BJ (cell line): ENCODE data around the gene SLC12A1. TPM values are rescaled to one million over a fixed set of nuclear protein-coding genes. Genes with fewer than 3 reads are reported as not detected.

Experiments used
- CTCF ChIA-PET: fragments of 350-600 bp; formaldehyde crosslinking; extraction: SDS; loops from one replicate; lab custom pipeline; 2021; ENCODE audit warnings: antibody characterized with exemption, inconsistent platforms; lab: Yijun Ruan, JAX
- POLR2A ChIA-PET: fragments of 300-600 bp; sonication (Branson Sonifier 250); formaldehyde crosslinking; extraction: SDS; loops from one replicate; lab custom pipeline; 2021; ENCODE audit warnings: antibody characterized with exemption; lab: Charles Lee
- DNase-seq: peaks from one replicate; pipeline ENCODE4 v3.0.0-alpha.2; 2011; ENCODE audit warnings: low read depth
- H3K27me3 ChIP-seq: 2 replicates; pipeline ENCODE4 v1.6.0; 2011; ENCODE audit warnings: low read length; ENCODE audit not compliant: control insufficient read depth, insufficient read depth
- H3K36me3 ChIP-seq: 2 replicates; pipeline ENCODE4 v1.5.1; 2011; ENCODE audit warnings: low read length; ENCODE audit not compliant: control insufficient read depth, insufficient read depth
- H3K4me3 ChIP-seq: 2 replicates; pipeline ENCODE4 v1.5.1; 2011; ENCODE audit warnings: low read depth, mild to moderate bottlenecking, control low read depth, low read length
- CTCF ChIP-seq: IDR thresholded peaks from 2 replicates; pipeline ENCODE4 v1.5.1; 2011; ENCODE audit warnings: low read depth, mild to moderate bottlenecking, control low read depth, inconsistent platforms, low read length, moderate library complexity; ENCODE audit not compliant: insufficient read depth
- polyA plus RNA-seq: library from polyadenylated mRNA; depleted of rRNA; stranded (reverse); fragments of >200 nt; gene quantifications from 2 replicates; pipeline ENCODE4 v1.2.3, GENCODE V29; 2011

Gene SLC12A1
- polyA plus RNA-seq, 1 experiment, result not detected

GRCh38 chr15:48176957-48177356 lies 29.1 kb upstream of the SLC12A1 start:
- Histone ChIP-seq H3K27me3 (no peaks in the 10 kb centered on the region), H3K4me3 (peak overlapping the region; percentile 73), H3K36me3 (no peaks in the 10 kb centered on the region)
- DNase-seq, result no peak
- ChIA-PET POLR2A (no interaction called here), CTCF (no interaction called here)
- TF ChIP-seq CTCF, result no peak

- Histone ChIP-seq H3K4me3 (peak overlapping the region; percentile 73), H3K27me3 (no peaks in the 10 kb centered on the region), H3K36me3 (no peaks in the 10 kb centered on the region)
- DNase-seq, result no peak
- CTCF ChIA-PET, result no interaction called here
- TF ChIP-seq CTCF, result no peak
- POLR2A ChIA-PET, result no interaction called here
Observed at GRCh38 chr15:48177383-48177765, 28.7 kb upstream of the SLC12A1 start.

DNA sequence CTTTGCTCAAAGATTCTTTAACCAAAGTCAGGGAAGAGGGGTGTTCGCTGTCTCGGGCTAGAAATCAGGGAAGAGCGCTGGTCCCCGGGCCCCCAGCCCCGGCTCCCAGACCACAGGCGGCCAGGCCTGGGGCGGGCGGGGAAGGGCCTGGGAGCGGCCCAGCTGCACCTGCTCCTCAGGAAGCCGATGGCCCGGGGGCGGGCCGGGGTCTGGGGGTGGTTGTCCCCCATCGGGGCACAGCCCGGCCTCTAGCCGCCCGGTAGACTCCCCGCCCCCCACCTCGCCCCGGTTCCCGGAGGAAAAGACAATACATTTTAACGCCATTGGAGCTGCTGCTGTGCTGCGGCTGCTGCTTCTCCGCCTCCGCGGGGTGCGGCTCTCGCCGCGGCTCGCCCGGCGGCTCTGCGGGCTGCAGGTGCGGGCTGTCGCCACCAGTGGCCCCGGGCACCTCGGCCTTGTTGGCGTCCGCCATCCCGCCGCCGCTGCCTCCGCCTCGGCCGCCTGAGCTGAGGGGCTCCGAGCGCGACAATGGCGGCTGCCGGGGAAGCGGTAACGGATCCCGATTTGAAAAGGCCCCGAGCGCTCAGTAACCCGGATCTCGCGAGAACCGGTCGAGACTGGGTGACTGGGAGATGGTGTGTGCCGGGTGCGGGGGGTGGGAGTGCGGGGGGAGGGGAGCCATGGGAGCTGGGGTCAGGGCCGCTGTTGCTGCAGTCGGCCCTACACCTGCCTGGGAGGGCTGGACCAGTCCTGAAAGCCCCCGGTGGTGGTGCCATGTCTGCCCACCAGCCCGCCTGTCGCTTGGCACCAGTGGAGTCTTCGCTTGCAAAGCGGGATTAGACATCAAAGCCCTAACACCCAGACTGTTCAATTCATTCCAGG lies 28.1 kb upstream of the SLC12A1 start, which contains the start of gene MYEF2:
Gene MYEF2, minus strand, starts transcription at position 530 of the 882 bp plus-strand sequence. Its CDS starts 58 bp downstream, at position 472.
- no peak for TF ChIP-seq CTCF
- Histone ChIP-seq H3K36me3 (no peaks in the 10 kb centered on the region), H3K27me3 (no peaks in the 10 kb centered on the region), H3K4me3 (peak within 1 kb of the TSS; percentile 73)
- ChIA-PET POLR2A (no interaction called here), CTCF (no interaction called here)
- no peak for DNase-seq

DNA sequence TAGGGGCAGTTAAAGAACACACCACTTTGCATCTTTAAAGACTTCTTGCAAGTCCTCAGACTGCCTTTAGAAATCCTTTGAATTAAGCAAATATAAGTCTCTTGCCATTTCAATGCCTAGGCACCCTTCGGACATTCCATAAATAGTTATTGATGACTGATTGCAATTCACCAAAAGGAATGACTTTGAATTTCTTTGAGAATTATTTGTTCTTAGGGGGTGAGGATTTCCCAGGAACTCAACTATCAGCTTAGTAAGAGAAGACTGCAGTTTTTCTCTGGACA lies 27.5 kb upstream of the SLC12A1 start:
- H3K36me3 ChIP-seq, result no peaks in the 10 kb centered on the region
- TF ChIP-seq CTCF, result no peak
- CTCF ChIA-PET, result no interaction called here
- no peaks in the 10 kb centered on the region for H3K27me3 ChIP-seq
- no peak for DNase-seq
- peak overlapping the region; percentile 73 for H3K4me3 ChIP-seq
- POLR2A ChIA-PET, result no interaction called here

DNA sequence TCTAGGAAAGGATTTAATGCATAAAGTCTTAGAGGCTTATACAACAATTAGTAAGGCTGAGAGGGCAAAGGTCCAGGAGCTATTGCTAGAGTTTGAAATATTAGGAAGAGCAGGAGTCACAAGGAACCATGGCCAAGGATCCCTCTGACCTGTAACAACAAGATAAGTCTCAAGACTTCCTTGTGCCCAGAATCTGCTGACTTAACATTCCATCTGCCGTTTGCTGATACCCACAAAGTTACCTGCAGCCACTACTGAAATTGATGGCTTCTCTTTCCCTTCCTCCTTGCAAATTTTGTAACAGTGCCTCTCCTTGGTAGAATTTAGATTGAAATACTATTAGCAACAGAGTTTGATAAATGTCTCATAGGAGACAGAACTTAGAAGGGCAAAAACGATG lies 23.4 kb upstream of the SLC12A1 start:
- ChIA-PET CTCF (no interaction called here), POLR2A (no interaction called here)
- H3K36me3 ChIP-seq, result no peaks in the 10 kb centered on the region
- TF ChIP-seq CTCF, result no peak
- H3K4me3 ChIP-seq, result no peak overlapping the region
- no peak for DNase-seq
- no peaks in the 10 kb centered on the region for H3K27me3 ChIP-seq
